H1 (cell line): ENCODE measurements around the gene PXN.

Experiments
- CEBPB ChIP-seq: IDR thresholded peaks from 2 replicates; pipeline ENCODE4 v1.6.1; 2012; ENCODE audit warnings: low read depth, low read length
- EP300 ChIP-seq, 2 experiments: IDR thresholded peaks; 1 replicate in 1 of 2; 2 replicates in 1 of 2; pipeline ENCODE4 v1.6.1; 2011 to 2012; ENCODE audit warnings: low read depth in 2 of 2, low read length in 2 of 2, mild to moderate bottlenecking in 2 of 2, borderline replicate concordance in 1 of 2, inconsistent platforms in 1 of 2, moderate library complexity in 1 of 2
- GABPA ChIP-seq: IDR thresholded peaks from 2 replicates; pipeline ENCODE4 v1.6.1; 2011; ENCODE audit warnings: mild to moderate bottlenecking, low read length, moderate library complexity, borderline replicate concordance; ENCODE audit not compliant: insufficient read depth
- KDM5A ChIP-seq: fragments of 200-600 bp; IDR thresholded peaks from 2 replicates; pipeline ENCODE4 v1.7.1; 2012; ENCODE audit warnings: mild to moderate bottlenecking, low read length, inconsistent platforms, mixed read lengths
- NRF1 ChIP-seq: IDR thresholded peaks from 2 replicates; pipeline ENCODE4 v1.6.1; 2011; ENCODE audit warnings: mild to moderate bottlenecking, low read depth, low read length, improper control_type of control experiment
- POLR2A ChIP-seq, 2 experiments: IDR thresholded peaks; 1 replicate in 1 of 2; 2 replicates in 1 of 2; pipeline ENCODE4 v1.6.1; 2011; ENCODE audit warnings: low read depth in 2 of 2, low read length in 2 of 2, mild to moderate bottlenecking in 2 of 2; ENCODE audit errors: control extremely low read depth in 1 of 2
- POLR2AphosphoS5 ChIP-seq: IDR thresholded peaks from 2 replicates; pipeline ENCODE4 v1.6.1; 2011; ENCODE audit warnings: low read depth, low read length
- RAD21 ChIP-seq, 2 experiments: IDR thresholded peaks in 1 of 2; conservative IDR thresholded peaks in 1 of 2; 2 replicates each; pipeline ENCODE4 v1.6.1; 2011; ENCODE audit warnings: low read depth in 2 of 2, low read length in 2 of 2, improper control_type of control experiment in 1 of 2, inconsistent platforms in 1 of 2, mild to moderate bottlenecking in 1 of 2, moderate library complexity in 1 of 2
- RXRA ChIP-seq: IDR thresholded peaks from 2 replicates; pipeline ENCODE4 v1.6.1; 2011; ENCODE audit warnings: low read depth, mild to moderate bottlenecking, low read length, moderate library complexity; ENCODE audit not compliant: insufficient read depth
- SRF ChIP-seq: IDR thresholded peaks from 2 replicates; pipeline ENCODE4 v1.6.1; 2011; ENCODE audit warnings: mild to moderate bottlenecking, low read depth, low read length, moderate library complexity
- TF ChIP-seq, protein P1 (sequence below), 3 experiments: IDR thresholded peaks; 1 replicate in 2 of 3; 2 replicates in 1 of 3; pipeline versions ENCODE4 v1.5.1 to v1.6.1; 2011; ENCODE audit warnings: low read length in 3 of 3, mild to moderate bottlenecking in 3 of 3, inconsistent platforms in 2 of 3, low read depth in 1 of 3, moderate library complexity in 1 of 3; ENCODE audit not compliant: insufficient read depth in 1 of 3; ENCODE audit errors: control extremely low read depth in 1 of 3

GRCh38 chr12:120267736-120268135 is 2.2 kb upstream of the PXN start:
- TF ChIP-seq RXRA: no peak
- TF ChIP-seq, protein P1, sequence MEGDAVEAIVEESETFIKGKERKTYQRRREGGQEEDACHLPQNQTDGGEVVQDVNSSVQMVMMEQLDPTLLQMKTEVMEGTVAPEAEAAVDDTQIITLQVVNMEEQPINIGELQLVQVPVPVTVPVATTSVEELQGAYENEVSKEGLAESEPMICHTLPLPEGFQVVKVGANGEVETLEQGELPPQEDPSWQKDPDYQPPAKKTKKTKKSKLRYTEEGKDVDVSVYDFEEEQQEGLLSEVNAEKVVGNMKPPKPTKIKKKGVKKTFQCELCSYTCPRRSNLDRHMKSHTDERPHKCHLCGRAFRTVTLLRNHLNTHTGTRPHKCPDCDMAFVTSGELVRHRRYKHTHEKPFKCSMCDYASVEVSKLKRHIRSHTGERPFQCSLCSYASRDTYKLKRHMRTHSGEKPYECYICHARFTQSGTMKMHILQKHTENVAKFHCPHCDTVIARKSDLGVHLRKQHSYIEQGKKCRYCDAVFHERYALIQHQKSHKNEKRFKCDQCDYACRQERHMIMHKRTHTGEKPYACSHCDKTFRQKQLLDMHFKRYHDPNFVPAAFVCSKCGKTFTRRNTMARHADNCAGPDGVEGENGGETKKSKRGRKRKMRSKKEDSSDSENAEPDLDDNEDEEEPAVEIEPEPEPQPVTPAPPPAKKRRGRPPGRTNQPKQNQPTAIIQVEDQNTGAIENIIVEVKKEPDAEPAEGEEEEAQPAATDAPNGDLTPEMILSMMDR (IDR thresholded peaks at IDR 0.05; ENCODE audit: control extremely low read depth in 1 of 3, insufficient read depth in 1 of 3, low read depth in 1 of 3, low read length in 3 of 3): no peak
- no peak for TF ChIP-seq RAD21 (IDR thresholded peaks at IDR 0.05 in 1 of 2, conservative IDR thresholded peaks at IDR 0.05 in 1 of 2; ENCODE audit: low read depth in 2 of 2, low read length in 2 of 2)
- no peak for TF ChIP-seq NRF1
- no peak for TF ChIP-seq KDM5A
- no peak for TF ChIP-seq EP300 (IDR thresholded peaks at IDR 0.05; ENCODE audit: borderline replicate concordance in 1 of 2, low read depth in 2 of 2, low read length in 2 of 2)
- TF ChIP-seq POLR2AphosphoS5: no peak
- no peak for TF ChIP-seq CEBPB
- TF ChIP-seq POLR2A (IDR thresholded peaks at IDR 0.05; ENCODE audit: control extremely low read depth in 1 of 2, low read depth in 2 of 2, low read length in 2 of 2): no peak
- TF ChIP-seq GABPA: no peak
- no peak for TF ChIP-seq SRF
